Loucy (cell line): ENCODE measurements around the gene PPM1B.

Experiments
- H2AFZ ChIP-seq: fragments of 200-600 bp; sonication (generic); 2 replicates; pipeline ENCODE4 v1.6.0; 2016; ENCODE audit warnings: antibody characterized with exemption, mild to moderate bottlenecking, low read length, moderate library complexity
- H3F3A ChIP-seq: fragments of 200-600 bp; 2 replicates; pipeline ENCODE4 v1.6.0; 2016; ENCODE audit warnings: antibody characterized with exemption, low read depth, mild to moderate bottlenecking
- H3K27me3 ChIP-seq: fragments of 200-600 bp; sonication (generic); 2 replicates; pipeline ENCODE4 v1.6.1; 2014; ENCODE audit warnings: low read length, mild to moderate bottlenecking; ENCODE audit not compliant: insufficient read depth, poor library complexity, severe bottlenecking
- H3K36me3 ChIP-seq: fragments of 200-600 bp; sonication (generic); 2 replicates; pipeline ENCODE4 v1.6.1; 2016; ENCODE audit warnings: low read length; ENCODE audit not compliant: insufficient read depth
- H3K4me1 ChIP-seq: fragments of 200-600 bp; sonication (generic); 2 replicates; pipeline ENCODE4 v1.5.1; 2014; ENCODE audit warnings: low read length, mild to moderate bottlenecking; ENCODE audit not compliant: insufficient read depth, poor library complexity, severe bottlenecking
- H3K4me2 ChIP-seq: fragments of 200-600 bp; sonication (generic); 2 replicates; pipeline ENCODE4 v1.6.0; 2014; ENCODE audit warnings: antibody characterized with exemption, low read length, low read depth, mild to moderate bottlenecking; ENCODE audit not compliant: poor library complexity, severe bottlenecking
- H3K4me3 ChIP-seq: fragments of 200-600 bp; sonication (generic); 2 replicates; pipeline ENCODE4 v1.5.1; 2014; ENCODE audit warnings: low read length, mild to moderate bottlenecking, mixed read lengths; ENCODE audit not compliant: poor library complexity, severe bottlenecking
- H3K79me2 ChIP-seq: fragments of 200-600 bp; sonication (generic); 2 replicates; pipeline ENCODE4 v1.6.1; 2014; ENCODE audit warnings: low read length; ENCODE audit not compliant: insufficient read depth
- H3K9ac ChIP-seq: fragments of 200-600 bp; sonication (generic); 2 replicates; pipeline ENCODE4 v1.6.0; 2014; ENCODE audit warnings: mild to moderate bottlenecking, low read depth, low read length, moderate library complexity; ENCODE audit not compliant: poor library complexity, severe bottlenecking
- H3K9me2 ChIP-seq: fragments of 200-600 bp; sonication (generic); replicated peaks from 2 replicates; pipeline ENCODE4 v1.6.1; 2016; ENCODE audit warnings: low read depth, low read length, mixed read lengths
- H3K9me3 ChIP-seq: fragments of 200-600 bp; sonication (generic); 2 replicates; pipeline ENCODE4 v1.6.1; 2014; ENCODE audit warnings: mild to moderate bottlenecking, antibody characterized with exemption, low read length, low read depth; ENCODE audit not compliant: insufficient read depth
- H4K20me1 ChIP-seq: fragments of 200-600 bp; sonication (generic); 2 replicates; pipeline ENCODE4 v1.6.0; 2014; ENCODE audit warnings: antibody characterized with exemption, low read length, mild to moderate bottlenecking; ENCODE audit not compliant: insufficient read depth, poor library complexity, severe bottlenecking
- EZH2phosphoT487 ChIP-seq: fragments of 200-600 bp; IDR thresholded peaks from 2 replicates; pipeline ENCODE4 v1.6.1; 2018; ENCODE audit warnings: antibody characterized with exemption, mild to moderate bottlenecking, moderate library complexity, borderline replicate concordance
- TF ChIP-seq, protein P1 (sequence below): fragments of 200-600 bp; sonication (generic); conservative IDR thresholded peaks from 2 replicates; pipeline ENCODE4 v1.5.1; 2014; ENCODE audit warnings: mild to moderate bottlenecking, antibody characterized with exemption, low read length

Gene PPM1B

GRCh38 chr2:44168681-44169154 lies at the start of gene PPM1B:
Gene PPM1B, plus strand, starts transcription at chr2:44168875. Its CDS starts 32,325 bp downstream, at chr2:44201200.
- Histone ChIP-seq H3K4me2 (peak within 1 kb of the TSS; percentile 99), H4K20me1 (peaks cover 47% of the 10 kb centered on the region), H3K36me3 (no peaks in the 10 kb centered on the region), H3K4me1 (peaks cover 42% of the 10 kb centered on the region), H3F3A (no peaks in the 10 kb centered on the region), H3K9me3 (no peaks in the 10 kb centered on the region), H3K4me3 (peak within 1 kb of the TSS; percentile 96), H2AFZ (peak within 1 kb of the TSS; percentile 77), H3K9me2 (no peaks in the 10 kb centered on the region), H3K9ac (peak within 1 kb of the TSS; percentile 93), H3K79me2 (peaks cover 50% of the 10 kb centered on the region), H3K27me3 (no peaks in the 10 kb centered on the region)
- no peak for TF ChIP-seq EZH2phosphoT487
- TF ChIP-seq, protein P1, sequence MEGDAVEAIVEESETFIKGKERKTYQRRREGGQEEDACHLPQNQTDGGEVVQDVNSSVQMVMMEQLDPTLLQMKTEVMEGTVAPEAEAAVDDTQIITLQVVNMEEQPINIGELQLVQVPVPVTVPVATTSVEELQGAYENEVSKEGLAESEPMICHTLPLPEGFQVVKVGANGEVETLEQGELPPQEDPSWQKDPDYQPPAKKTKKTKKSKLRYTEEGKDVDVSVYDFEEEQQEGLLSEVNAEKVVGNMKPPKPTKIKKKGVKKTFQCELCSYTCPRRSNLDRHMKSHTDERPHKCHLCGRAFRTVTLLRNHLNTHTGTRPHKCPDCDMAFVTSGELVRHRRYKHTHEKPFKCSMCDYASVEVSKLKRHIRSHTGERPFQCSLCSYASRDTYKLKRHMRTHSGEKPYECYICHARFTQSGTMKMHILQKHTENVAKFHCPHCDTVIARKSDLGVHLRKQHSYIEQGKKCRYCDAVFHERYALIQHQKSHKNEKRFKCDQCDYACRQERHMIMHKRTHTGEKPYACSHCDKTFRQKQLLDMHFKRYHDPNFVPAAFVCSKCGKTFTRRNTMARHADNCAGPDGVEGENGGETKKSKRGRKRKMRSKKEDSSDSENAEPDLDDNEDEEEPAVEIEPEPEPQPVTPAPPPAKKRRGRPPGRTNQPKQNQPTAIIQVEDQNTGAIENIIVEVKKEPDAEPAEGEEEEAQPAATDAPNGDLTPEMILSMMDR = no peak

GRCh38 chr2:44119878-44120277 lies 48.8 kb upstream of the PPM1B start:
- Histone ChIP-seq H3K9ac (no peak overlapping the region), H3K36me3 (no peaks in the 10 kb centered on the region), H3F3A (no peaks in the 10 kb centered on the region), H3K27me3 (no peaks in the 10 kb centered on the region), H3K9me2 (no peaks in the 10 kb centered on the region), H3K9me3 (no peaks in the 10 kb centered on the region), H2AFZ (no peak overlapping the region), H3K4me1 (peaks cover 46% of the 10 kb centered on the region), H3K4me3 (peak overlapping the region; percentile 38), H4K20me1 (no peaks in the 10 kb centered on the region), H3K79me2 (no peaks in the 10 kb centered on the region), H3K4me2 (peak overlapping the region; percentile 58)
- TF ChIP-seq, protein P1 = no peak
- no peak for TF ChIP-seq EZH2phosphoT487

DNA sequence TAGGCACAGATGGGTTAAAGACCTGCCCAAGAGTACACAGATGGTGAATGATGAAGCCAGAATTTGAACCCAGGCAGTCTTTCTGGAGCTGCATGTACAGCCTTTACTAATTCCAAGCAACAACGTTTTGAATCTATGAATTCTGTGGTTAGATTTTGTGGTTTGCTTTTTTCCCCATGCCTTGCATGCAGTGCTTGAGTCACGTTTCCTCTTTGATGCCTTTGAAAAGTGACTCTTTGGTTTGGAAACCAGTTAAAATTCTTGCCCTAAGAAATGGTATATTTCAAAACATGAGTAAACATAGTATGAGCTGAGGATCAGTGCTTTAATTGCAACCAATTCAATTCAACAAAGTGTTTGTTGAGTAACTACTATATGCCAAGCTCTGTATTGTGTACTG lies 48.2 kb upstream of the PPM1B start:
- Histone ChIP-seq H3K27me3 (no peaks in the 10 kb centered on the region), H3K79me2 (no peaks in the 10 kb centered on the region), H3K9ac (no peak overlapping the region), H3F3A (no peaks in the 10 kb centered on the region), H3K4me2 (peak overlapping the region; percentile 58), H3K9me3 (no peaks in the 10 kb centered on the region), H3K36me3 (no peaks in the 10 kb centered on the region), H4K20me1 (no peaks in the 10 kb centered on the region), H3K9me2 (no peaks in the 10 kb centered on the region), H3K4me3 (peak overlapping the region; percentile 38), H3K4me1 (peaks cover 46% of the 10 kb centered on the region), H2AFZ (no peak overlapping the region)
- TF ChIP-seq, protein P1 = no peak
- TF ChIP-seq EZH2phosphoT487 = no peak
